ENCODE data around the gene NCSTN.

The NCSTN gene

DNA sequence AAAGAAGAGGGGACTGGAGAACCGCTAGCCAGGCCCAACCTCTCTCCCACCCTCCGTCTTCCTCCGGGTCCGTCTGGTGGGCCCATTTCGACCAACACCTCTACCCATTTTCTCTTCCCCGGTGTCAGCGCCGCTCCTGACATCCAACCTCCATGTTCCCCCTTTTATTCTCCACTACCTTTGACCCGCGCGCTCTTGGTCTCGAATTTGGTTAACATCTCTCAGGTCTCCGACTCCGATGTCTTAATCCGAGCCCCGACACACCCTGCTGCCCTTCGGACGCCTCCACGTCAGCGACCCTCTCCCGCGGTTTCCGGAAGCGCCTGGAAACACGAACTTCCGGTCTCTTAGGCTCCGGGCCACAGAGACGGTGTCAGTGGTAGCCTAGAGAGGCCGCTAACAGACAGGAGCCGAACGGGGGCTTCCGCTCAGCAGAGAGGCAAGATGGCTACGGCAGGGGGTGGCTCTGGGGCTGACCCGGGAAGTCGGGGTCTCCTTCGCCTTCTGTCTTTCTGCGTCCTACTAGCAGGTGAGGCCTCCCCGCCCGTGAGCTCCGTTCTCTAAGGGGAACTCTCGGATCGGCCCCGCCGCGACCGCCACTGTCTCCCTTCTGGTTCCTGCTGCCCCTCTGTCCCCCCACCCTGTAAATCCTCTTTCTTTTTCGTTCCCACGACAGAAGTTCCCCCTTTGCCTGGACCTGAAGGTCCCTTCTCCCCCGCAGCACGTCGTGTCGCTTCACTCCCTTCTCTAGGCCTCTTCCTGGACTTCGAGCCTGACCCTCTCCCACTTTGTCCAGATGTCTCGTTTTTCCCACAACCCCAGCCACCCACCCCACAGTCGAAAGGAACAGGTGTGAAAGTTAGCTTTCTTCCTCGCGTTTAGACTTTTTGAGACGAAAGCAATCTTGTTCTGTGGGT lies at the start of gene NCSTN, which contains the start of gene COPA:
Gene NCSTN (plus strand): TSS at position 431 of the 917 bp plus-strand sequence. CDS start 14 bp downstream, at position 445.
Gene COPA (minus strand): TSS at position 298 of the 917 bp plus-strand sequence. CDS start 80 bp downstream, at position 218.
- H3K4me3 Mint-ChIP-seq = peak within 1 kb of the TSS; percentile 98
- peak; percentile 91 for DNase-seq (ENCODE audit: low spot score)
- no peaks in the 10 kb centered on the region for H3K9me3 Mint-ChIP-seq
- H3K4me1 Mint-ChIP-seq (ENCODE audit: low read depth) = peaks cover 36% of the 10 kb centered on the region
- no peaks in the 10 kb centered on the region for H3K27me3 Mint-ChIP-seq (ENCODE audit: low read depth)
- peaks cover 36% of the 10 kb centered on the region for H3K36me3 Mint-ChIP-seq (ENCODE audit: low read depth)
- peak within 1 kb of the TSS; percentile 99 for H3K27ac Mint-ChIP-seq

- H3K36me3 Mint-ChIP-seq (ENCODE audit: low read depth) = peaks cover 78% of the 10 kb centered on the region
- no peak overlapping the region for H3K27ac Mint-ChIP-seq
These were observed 47.1 kb upstream of the NCSTN start for GRCh38 chr1:160296036-160296435.

DNA sequence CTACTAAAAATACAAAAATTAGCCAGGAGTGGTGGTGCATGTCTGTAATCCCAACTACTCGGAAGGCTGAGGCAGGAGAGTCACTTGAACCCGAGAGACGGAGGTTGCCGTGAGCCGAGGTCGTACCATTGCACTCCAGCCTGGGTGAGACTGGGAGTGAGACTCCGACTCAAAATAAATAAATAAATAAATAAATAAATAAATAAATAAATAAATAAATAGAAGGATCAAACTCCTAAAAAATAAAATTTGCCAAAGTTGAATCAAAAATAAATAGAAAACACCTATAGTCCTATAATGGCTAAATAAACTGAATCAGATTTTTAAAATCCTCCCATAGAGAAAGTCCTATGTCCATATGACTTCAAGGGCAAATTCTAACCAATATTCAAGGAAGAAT lies 43.0 kb upstream of the NCSTN start:
- H3K9me3 Mint-ChIP-seq = no peaks in the 10 kb centered on the region
- H3K4me1 Mint-ChIP-seq (ENCODE audit: low read depth) = peaks cover 2% of the 10 kb centered on the region
- H3K36me3 Mint-ChIP-seq (ENCODE audit: low read depth) = peaks cover 56% of the 10 kb centered on the region
- H3K27ac Mint-ChIP-seq = no peak overlapping the region
- H3K4me3 Mint-ChIP-seq = no peak overlapping the region
- no peaks in the 10 kb centered on the region for H3K27me3 Mint-ChIP-seq (ENCODE audit: low read depth)
- DNase-seq (ENCODE audit: low spot score) = no peak

More at GRCh38 chr1:160296036-160296435, 47.1 kb upstream of the NCSTN start:
- H3K27me3 Mint-ChIP-seq (ENCODE audit: low read depth) = no peaks in the 10 kb centered on the region
- peaks cover 3% of the 10 kb centered on the region for H3K4me1 Mint-ChIP-seq (ENCODE audit: low read depth)
- H3K4me3 Mint-ChIP-seq = no peak overlapping the region
- H3K9me3 Mint-ChIP-seq = no peaks in the 10 kb centered on the region
- no peak for DNase-seq (ENCODE audit: low spot score)

DNA sequence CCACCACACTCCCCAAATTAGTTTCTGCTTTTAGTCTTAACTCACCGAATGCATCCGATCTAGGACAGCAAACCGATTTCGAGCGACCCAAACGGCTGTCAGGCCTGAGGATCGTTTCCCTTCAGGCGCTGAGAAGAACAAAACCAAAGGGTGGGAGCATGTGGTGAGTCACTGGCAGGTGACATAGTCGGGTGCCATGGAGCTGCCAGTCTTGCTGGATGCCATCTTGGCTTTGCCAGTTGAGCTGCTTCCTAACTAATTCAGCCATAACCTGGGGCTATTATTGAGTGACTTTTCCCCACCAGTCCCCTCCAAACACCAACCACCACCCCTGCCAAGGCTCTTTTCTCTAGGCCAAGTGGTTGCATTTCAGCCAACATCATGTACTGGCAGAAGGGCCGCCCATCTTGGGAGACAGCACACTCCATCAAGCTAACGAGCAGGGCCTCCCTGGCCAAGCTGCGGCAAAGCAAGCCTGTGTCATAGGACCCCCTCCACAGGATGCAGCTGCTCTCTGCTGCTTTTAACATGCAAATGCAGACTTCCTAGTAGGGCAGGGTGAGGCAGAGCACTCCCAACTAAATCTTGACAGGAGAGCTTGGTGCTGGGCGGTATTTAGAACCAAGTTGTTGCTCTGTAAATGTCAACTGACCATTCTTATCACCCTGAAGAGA lies 35.9 kb upstream of the NCSTN start:
- Mint-ChIP-seq H3K4me3 (no peak overlapping the region), H3K27me3 (ENCODE audit: low read depth) (no peaks in the 10 kb centered on the region), H3K36me3 (ENCODE audit: low read depth) (peaks cover 62% of the 10 kb centered on the region), H3K27ac (no peak overlapping the region), H3K9me3 (no peaks in the 10 kb centered on the region), H3K4me1 (ENCODE audit: low read depth) (no peaks in the 10 kb centered on the region)
- DNase-seq (ENCODE audit: low spot score) = no peak

GRCh38 chr1:160308451-160309184 lies 34.6 kb upstream of the NCSTN start:
- Mint-ChIP-seq H3K27me3 (ENCODE audit: low read depth) (no peaks in the 10 kb centered on the region), H3K27ac (no peak overlapping the region), H3K4me1 (ENCODE audit: low read depth) (no peaks in the 10 kb centered on the region), H3K4me3 (no peak overlapping the region), H3K36me3 (ENCODE audit: low read depth) (peaks cover 65% of the 10 kb centered on the region), H3K9me3 (no peaks in the 10 kb centered on the region)
- no peak for DNase-seq (ENCODE audit: low spot score)

- no peak overlapping the region for H3K4me3 Mint-ChIP-seq
- no peaks in the 10 kb centered on the region for H3K27me3 Mint-ChIP-seq (ENCODE audit: low read depth)
- H3K27ac Mint-ChIP-seq = no peak overlapping the region
- no peak for DNase-seq (ENCODE audit: low spot score)
- no peaks in the 10 kb centered on the region for H3K4me1 Mint-ChIP-seq (ENCODE audit: low read depth)
- peaks cover 68% of the 10 kb centered on the region for H3K36me3 Mint-ChIP-seq (ENCODE audit: low read depth)
- H3K9me3 Mint-ChIP-seq = no peaks in the 10 kb centered on the region
These were observed 34.0 kb upstream of the NCSTN start for GRCh38 chr1:160309185-160309557.

GRCh38 chr1:160309571-160309970 lies 33.6 kb upstream of the NCSTN start:
- no peak overlapping the region for H3K4me3 Mint-ChIP-seq
- DNase-seq (ENCODE audit: low spot score) = no peak
- H3K36me3 Mint-ChIP-seq (ENCODE audit: low read depth) = peaks cover 69% of the 10 kb centered on the region
- no peak overlapping the region for H3K27ac Mint-ChIP-seq
- H3K4me1 Mint-ChIP-seq (ENCODE audit: low read depth) = no peaks in the 10 kb centered on the region
- H3K9me3 Mint-ChIP-seq = no peaks in the 10 kb centered on the region
- H3K27me3 Mint-ChIP-seq (ENCODE audit: low read depth) = no peaks in the 10 kb centered on the region

- H3K9me3 Mint-ChIP-seq = peaks cover 10% of the 10 kb centered on the region
- no peak overlapping the region for H3K27ac Mint-ChIP-seq
- peaks cover 77% of the 10 kb centered on the region for H3K36me3 Mint-ChIP-seq (ENCODE audit: low read depth)
These were observed 27.8 kb upstream of the NCSTN start for GRCh38 chr1:160315359-160315758.

DNA sequence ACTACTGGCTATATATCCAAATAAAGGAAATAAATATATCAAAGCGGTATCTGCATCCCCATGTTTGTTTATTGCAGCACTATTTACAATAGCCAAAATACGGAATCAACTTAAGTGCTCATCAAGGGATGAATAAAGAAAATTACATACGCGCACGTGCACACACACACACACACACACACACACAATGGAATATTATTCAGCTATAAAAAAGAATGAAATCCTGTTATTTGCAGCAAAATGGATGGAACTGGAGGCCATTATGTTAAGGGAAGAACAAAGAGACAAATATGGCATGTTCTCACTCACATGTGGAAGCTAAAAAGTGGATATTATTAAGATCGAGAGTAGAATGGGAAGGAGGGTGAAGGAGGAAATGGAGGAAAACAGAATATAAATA lies 20.4 kb upstream of the NCSTN start:
- Mint-ChIP-seq H3K27me3 (ENCODE audit: low read depth) (no peaks in the 10 kb centered on the region), H3K36me3 (ENCODE audit: low read depth) (peaks cover 56% of the 10 kb centered on the region), H3K27ac (no peak overlapping the region), H3K4me3 (no peak overlapping the region), H3K9me3 (no peaks in the 10 kb centered on the region), H3K4me1 (ENCODE audit: low read depth) (peaks cover 16% of the 10 kb centered on the region)
- DNase-seq (ENCODE audit: low spot score) = no peak

More at GRCh38 chr1:160315359-160315758, 27.8 kb upstream of the NCSTN start:
- Mint-ChIP-seq H3K27me3 (ENCODE audit: low read depth) (no peaks in the 10 kb centered on the region), H3K4me3 (no peak overlapping the region), H3K4me1 (ENCODE audit: low read depth) (peaks cover 9% of the 10 kb centered on the region)
- no peak for DNase-seq (ENCODE audit: low spot score)

DNA sequence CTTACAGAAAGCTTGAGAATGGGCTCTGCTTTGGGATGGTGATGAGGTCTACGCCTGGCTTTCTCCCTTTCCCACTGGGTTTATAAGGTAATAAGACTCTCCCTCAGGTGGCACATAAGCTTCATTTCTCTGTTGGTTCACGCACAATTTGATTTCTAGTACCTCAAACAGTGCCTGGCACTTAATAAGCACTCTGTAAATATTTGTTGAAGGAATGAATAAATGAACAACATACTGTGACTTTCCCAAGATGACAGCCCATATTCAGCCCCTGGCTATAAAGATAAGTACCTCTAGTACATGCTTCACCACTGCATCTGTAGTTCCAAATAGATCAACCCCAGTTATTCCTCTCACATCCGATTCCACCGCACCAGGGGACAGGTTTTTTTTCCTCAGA lies 17.9 kb upstream of the NCSTN start:
- no peak overlapping the region for H3K4me3 Mint-ChIP-seq
- DNase-seq (ENCODE audit: low spot score) = no peak
- H3K27ac Mint-ChIP-seq = no peak overlapping the region
- no peaks in the 10 kb centered on the region for H3K27me3 Mint-ChIP-seq (ENCODE audit: low read depth)
- H3K4me1 Mint-ChIP-seq (ENCODE audit: low read depth) = peaks cover 9% of the 10 kb centered on the region
- H3K9me3 Mint-ChIP-seq = no peaks in the 10 kb centered on the region
- peaks cover 50% of the 10 kb centered on the region for H3K36me3 Mint-ChIP-seq (ENCODE audit: low read depth)

GRCh38 chr1:160326418-160326817 lies 16.8 kb upstream of the NCSTN start:
- Mint-ChIP-seq H3K27me3 (ENCODE audit: low read depth) (no peaks in the 10 kb centered on the region), H3K9me3 (no peaks in the 10 kb centered on the region), H3K4me3 (no peak overlapping the region), H3K27ac (no peak overlapping the region), H3K36me3 (ENCODE audit: low read depth) (peaks cover 45% of the 10 kb centered on the region), H3K4me1 (ENCODE audit: low read depth) (peaks cover 5% of the 10 kb centered on the region)
- DNase-seq (ENCODE audit: low spot score) = no peak

GRCh38 chr1:160328184-160328583 lies 15.0 kb upstream of the NCSTN start:
- no peak for DNase-seq (ENCODE audit: low spot score)

GRCh38 chr1:160330119-160330518 lies 13.1 kb upstream of the NCSTN start:
- no peak overlapping the region for H3K4me3 Mint-ChIP-seq
- no peak overlapping the region for H3K27ac Mint-ChIP-seq
- H3K9me3 Mint-ChIP-seq = no peaks in the 10 kb centered on the region
- DNase-seq (ENCODE audit: low spot score) = no peak
- H3K27me3 Mint-ChIP-seq (ENCODE audit: low read depth) = no peaks in the 10 kb centered on the region
- peaks cover 46% of the 10 kb centered on the region for H3K36me3 Mint-ChIP-seq (ENCODE audit: low read depth)
- peaks cover 2% of the 10 kb centered on the region for H3K4me1 Mint-ChIP-seq (ENCODE audit: low read depth)

More at GRCh38 chr1:160328184-160328583, 15.0 kb upstream of the NCSTN start:
- Mint-ChIP-seq H3K27me3 (ENCODE audit: low read depth) (no peaks in the 10 kb centered on the region), H3K36me3 (ENCODE audit: low read depth) (peaks cover 41% of the 10 kb centered on the region), H3K9me3 (no peaks in the 10 kb centered on the region), H3K4me3 (no peak overlapping the region), H3K4me1 (ENCODE audit: low read depth) (peaks cover 2% of the 10 kb centered on the region), H3K27ac (no peak overlapping the region)
